IPS DF 6.9 (cell line): ENCODE data around the gene KIAA0513.

Experiments used
- DNase-seq: peaks from one replicate; pipeline ENCODE4 v3.0.0-alpha.2; 2013; ENCODE audit warnings: low read depth, low spot score
- H3K27ac ChIP-seq: one replicate; pipeline ENCODE4 v1.5.1; 2013; ENCODE audit warnings: low read length, control low read depth
- H3K27me3 ChIP-seq: 2 replicates; pipeline ENCODE4 v1.6.1; 2013; ENCODE audit warnings: mild to moderate bottlenecking, low read length; ENCODE audit not compliant: control insufficient read depth, insufficient read depth
- H3K36me3 ChIP-seq: 2 replicates; pipeline ENCODE4 v1.6.1; 2013; ENCODE audit warnings: low read length; ENCODE audit not compliant: control insufficient read depth, insufficient read depth
- H3K4me1 ChIP-seq: 2 replicates; pipeline ENCODE4 v1.6.1; 2013; ENCODE audit warnings: low read length; ENCODE audit not compliant: control insufficient read depth, insufficient read depth
- H3K4me3 ChIP-seq: 2 replicates; pipeline ENCODE4 v1.5.1; 2013; ENCODE audit warnings: mild to moderate bottlenecking, low read length
- H3K9me3 ChIP-seq: 2 replicates; pipeline ENCODE4 v1.6.1; 2013; ENCODE audit warnings: low read length, inconsistent platforms; ENCODE audit not compliant: control insufficient read depth, insufficient read depth
- WGBS: extraction: QIAGEN DNeasy Blood & Tissue Kit; methylation state at CpG from one replicate; pipeline ENCODE4 v1.1.7; 2013; ENCODE audit warnings: mixed read lengths, missing lambda C conversion rate; ENCODE audit not compliant: insufficient read length, insufficient coverage; 5-methylcytosine and 5-hydroxymethylcytosine counted together

KIAA0513 gene

DNA sequence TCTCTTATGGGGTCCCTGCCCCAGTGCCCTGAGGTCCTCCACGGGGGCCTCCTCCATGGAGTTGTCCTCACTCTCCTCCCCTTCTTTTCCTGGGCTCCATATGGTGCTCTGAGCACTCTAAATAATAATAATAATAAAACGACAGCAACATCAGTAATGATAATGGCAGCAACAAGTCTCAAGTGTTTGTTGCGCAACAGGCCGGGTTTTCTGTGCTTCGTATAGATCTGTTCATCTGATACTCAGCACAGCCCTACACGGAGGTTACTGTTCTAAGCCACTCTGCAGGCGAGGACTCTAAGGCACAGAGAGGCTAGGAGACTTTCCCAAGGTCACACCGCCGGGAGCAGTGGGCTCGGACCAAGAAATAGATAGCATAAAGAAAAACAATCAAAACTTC lies 71.0 kb downstream of the KIAA0513 start:
- no peaks in the 10 kb centered on the region for H3K36me3 ChIP-seq
- no peaks in the 10 kb centered on the region for H3K9me3 ChIP-seq
- H3K27me3 ChIP-seq = no peaks in the 10 kb centered on the region
- DNase-seq = no peak
- H3K4me1 ChIP-seq = no peaks in the 10 kb centered on the region
- H3K27ac ChIP-seq = no peak overlapping the region
- no peak overlapping the region for H3K4me3 ChIP-seq
- no CpG with 5 or more reads among the region's 10 CpGs for WGBS

DNA sequence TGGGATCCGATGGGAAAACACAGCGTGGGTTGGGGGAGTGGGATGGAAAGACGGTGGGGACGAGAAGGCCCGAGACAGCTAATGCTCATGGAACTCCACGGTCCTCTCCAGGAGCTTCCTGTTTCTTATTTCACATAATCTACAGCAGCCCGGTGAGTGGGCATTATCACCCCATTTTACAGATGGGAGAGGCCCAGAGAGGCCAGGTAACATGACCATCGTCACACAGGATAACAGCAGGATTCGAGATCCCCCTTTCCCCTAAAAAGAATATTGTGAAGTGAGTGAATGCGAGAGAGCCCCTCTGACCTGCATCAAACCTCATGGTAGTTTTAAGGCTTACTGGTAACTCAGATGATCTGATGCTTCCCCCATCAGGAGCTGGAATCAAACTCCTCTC lies 72.7 kb downstream of the KIAA0513 start:
- Histone ChIP-seq H3K4me1 (no peaks in the 10 kb centered on the region), H3K4me3 (no peak overlapping the region), H3K27me3 (no peaks in the 10 kb centered on the region), H3K27ac (no peak overlapping the region), H3K9me3 (no peaks in the 10 kb centered on the region), H3K36me3 (no peaks in the 10 kb centered on the region)
- WGBS = no CpG with 5 or more reads among the region's 10 CpGs
- DNase-seq = no peak

- Histone ChIP-seq H3K36me3 (no peaks in the 10 kb centered on the region), H3K9me3 (no peaks in the 10 kb centered on the region), H3K4me1 (no peaks in the 10 kb centered on the region), H3K27me3 (no peaks in the 10 kb centered on the region), H3K4me3 (no peak overlapping the region), H3K27ac (no peak overlapping the region)
- no peak for DNase-seq
- WGBS = no CpG with 5 or more reads among the region's 11 CpGs
These were observed 74.5 kb downstream of the KIAA0513 start for GRCh38 chr16:85101956-85102630.

GRCh38 chr16:85103114-85104079 lies 75.8 kb downstream of the KIAA0513 start:
- H3K9me3 ChIP-seq = no peaks in the 10 kb centered on the region
- no peak overlapping the region for H3K4me3 ChIP-seq
- H3K27me3 ChIP-seq = no peaks in the 10 kb centered on the region
- no peaks in the 10 kb centered on the region; the same call in 1 of the 2 replicates for H3K36me3 ChIP-seq
- WGBS = no CpG with 5 or more reads among the region's 23 CpGs
- DNase-seq = no peak
- no peaks in the 10 kb centered on the region for H3K4me1 ChIP-seq
- H3K27ac ChIP-seq = no peak overlapping the region

DNA sequence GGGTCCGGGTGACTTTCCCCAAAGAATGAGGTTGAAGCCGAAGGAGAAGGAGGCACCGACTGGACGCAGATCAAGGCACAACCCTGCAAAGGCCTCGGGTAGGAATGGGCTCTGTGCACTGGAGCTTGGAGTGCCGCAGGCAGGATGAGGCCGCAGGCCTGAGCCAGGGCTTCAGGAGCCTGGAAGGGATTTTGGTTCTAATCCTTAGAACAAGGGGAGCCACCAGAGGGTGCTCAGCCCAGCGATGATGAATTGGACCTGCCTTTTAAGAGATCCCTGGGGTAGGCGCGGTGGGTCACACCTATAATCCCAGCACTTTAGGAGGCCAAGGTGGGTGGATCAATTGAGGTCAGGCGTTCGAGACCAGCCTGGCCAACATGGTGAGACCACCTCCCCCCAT lies 76.6 kb downstream of the KIAA0513 start:
- DNase-seq = no peak
- no peaks in the 10 kb centered on the region for H3K4me1 ChIP-seq
- H3K27me3 ChIP-seq = no peaks in the 10 kb centered on the region
- H3K36me3 ChIP-seq = no peaks in the 10 kb centered on the region; the same call in 1 of the 2 replicates
- no peak overlapping the region for H3K4me3 ChIP-seq
- H3K27ac ChIP-seq = no peak overlapping the region
- H3K9me3 ChIP-seq = no peaks in the 10 kb centered on the region
- no CpG with 5 or more reads among the region's 12 CpGs for WGBS

- no CpG with 5 or more reads among the region's 11 CpGs for WGBS
- Histone ChIP-seq H3K9me3 (no peaks in the 10 kb centered on the region), H3K4me3 (no peak overlapping the region), H3K27me3 (no peaks in the 10 kb centered on the region), H3K27ac (no peak overlapping the region), H3K36me3 (no peaks in the 10 kb centered on the region; the same call in 1 of the 2 replicates), H3K4me1 (no peaks in the 10 kb centered on the region)
- DNase-seq = no peak
These were observed 77.3 kb downstream of the KIAA0513 start for GRCh38 chr16:85104821-85105391.

- no CpG with 5 or more reads among the region's 5 CpGs for WGBS
- no peaks in the 10 kb centered on the region; the same call in 1 of the 2 replicates for H3K36me3 ChIP-seq
These were observed 77.9 kb downstream of the KIAA0513 start for GRCh38 chr16:85105475-85105874.

GRCh38 chr16:85107083-85107482 lies 79.5 kb downstream of the KIAA0513 start:
- WGBS = no CpG with 5 or more reads among the region's 9 CpGs

More at GRCh38 chr16:85105475-85105874, 77.9 kb downstream of the KIAA0513 start:
- Histone ChIP-seq H3K27me3 (no peaks in the 10 kb centered on the region), H3K27ac (no peak overlapping the region), H3K4me3 (no peak overlapping the region), H3K4me1 (no peaks in the 10 kb centered on the region), H3K9me3 (no peaks in the 10 kb centered on the region)
- no peak for DNase-seq

GRCh38 chr16:85107532-85107931 lies 79.9 kb downstream of the KIAA0513 start:
- no peaks in the 10 kb centered on the region; the same call in 1 of the 2 replicates for H3K36me3 ChIP-seq
- H3K27ac ChIP-seq = no peak overlapping the region
- DNase-seq = no peak
- no peak overlapping the region for H3K4me3 ChIP-seq
- no peaks in the 10 kb centered on the region for H3K4me1 ChIP-seq
- no CpG with 5 or more reads among the region's 11 CpGs for WGBS
- no peaks in the 10 kb centered on the region for H3K27me3 ChIP-seq
- no peaks in the 10 kb centered on the region for H3K9me3 ChIP-seq

More at GRCh38 chr16:85107083-85107482, 79.5 kb downstream of the KIAA0513 start:
- no peak for DNase-seq
- H3K36me3 ChIP-seq = no peaks in the 10 kb centered on the region; the same call in 1 of the 2 replicates
- no peaks in the 10 kb centered on the region for H3K9me3 ChIP-seq
- no peak overlapping the region for H3K4me3 ChIP-seq
- no peak overlapping the region for H3K27ac ChIP-seq
- H3K27me3 ChIP-seq = no peaks in the 10 kb centered on the region
- no peaks in the 10 kb centered on the region for H3K4me1 ChIP-seq

GRCh38 chr16:85110105-85110504 lies 82.5 kb downstream of the KIAA0513 start:
- H3K4me3 ChIP-seq = no peak overlapping the region
- H3K4me1 ChIP-seq = no peaks in the 10 kb centered on the region
- H3K9me3 ChIP-seq = no peaks in the 10 kb centered on the region
- WGBS = no CpG with 5 or more reads among the region's 19 CpGs
- no peaks in the 10 kb centered on the region for H3K27me3 ChIP-seq
- DNase-seq = no peak
- no peaks in the 10 kb centered on the region; the same call in 1 of the 2 replicates for H3K36me3 ChIP-seq
- H3K27ac ChIP-seq = no peak overlapping the region
